IMR-90 (cell line): ENCODE data around the gene PSMD9. TPM values are rescaled to one million over a fixed set of nuclear protein-coding genes. Genes with fewer than 3 reads are reported as not detected.

Experiments used
- ATAC-seq: fragments of 200-7000 bp; cut with Tn5 transposase; 2 replicates; pipeline ENCODE4 v1.9.1; 2020; ENCODE audit warnings: low read depth, mild to moderate bottlenecking, moderate library complexity
- BruUV-seq: library from RNA; stranded (reverse); fragments of 400-500 nt; replicated peaks from 2 replicates; lab custom pipeline; 2021; lab: Mats Ljungman, UMichigan
- CTCF ChIA-PET: fragments of 300-600 bp; formaldehyde crosslinking; extraction: SDS; loops from one replicate; lab custom pipeline; 2021; ENCODE audit warnings: antibody characterized with exemption; lab: Yijun Ruan, JAX
- POLR2A ChIA-PET: fragments of 300-600 bp; sonication (Branson Sonifier 250); formaldehyde crosslinking; loops from one replicate; lab custom pipeline; 2022; ENCODE audit warnings: antibody characterized with exemption; ENCODE audit not compliant: unreplicated experiment; lab: Charles Lee
- DNase-seq: peaks from one replicate; pipeline ENCODE4 v3.0.0; 2013
- H2AFZ ChIP-seq: replicated peaks from 2 replicates; pipeline ENCODE3; 2013; ENCODE audit warnings: low read length, mild to moderate bottlenecking; ENCODE audit not compliant: poor library complexity
- H2AK5ac ChIP-seq: 2 replicates; pipeline ENCODE4 v1.6.1; 2013; ENCODE audit warnings: low read depth, low read length, inconsistent platforms
- H2AK9ac ChIP-seq: replicated peaks from 2 replicates; pipeline ENCODE3; 2013; ENCODE audit warnings: mild to moderate bottlenecking, low read depth, low read length, moderate library complexity; ENCODE audit not compliant: poor library complexity
- H2BK120ac ChIP-seq: 2 replicates; pipeline ENCODE4 v1.6.1; 2013; ENCODE audit warnings: low read depth, low read length, inconsistent platforms
- H2BK15ac ChIP-seq: 3 replicates; pipeline ENCODE4 v1.6.1; 2013; ENCODE audit warnings: low read depth, low read length, inconsistent platforms
- H2BK20ac ChIP-seq: 2 replicates; pipeline ENCODE4 v1.6.1; 2013; ENCODE audit warnings: low read depth, mild to moderate bottlenecking, inconsistent platforms, low read length, moderate library complexity
- H2BK5ac ChIP-seq: 2 replicates; pipeline ENCODE4 v1.6.1; 2013; ENCODE audit warnings: mild to moderate bottlenecking, low read depth, low read length, inconsistent platforms; ENCODE audit not compliant: poor library complexity, severe bottlenecking
- H3K14ac ChIP-seq: replicated peaks from 2 replicates; pipeline ENCODE4 v1.6.1; 2013; ENCODE audit warnings: low read depth, low read length, inconsistent platforms
- H3K18ac ChIP-seq: 2 replicates; pipeline ENCODE4 v1.6.1; 2013; ENCODE audit warnings: low read depth, low read length, control low read depth
- H3K23ac ChIP-seq: 2 replicates; pipeline ENCODE4 v1.6.1; 2013; ENCODE audit warnings: low read depth, low read length, inconsistent platforms
- H3K27ac ChIP-seq: 2 replicates; pipeline ENCODE4 v1.5.1; 2013; ENCODE audit warnings: mild to moderate bottlenecking, control low read depth, low read length; ENCODE audit not compliant: insufficient read depth
- H3K27me3 ChIP-seq: 2 replicates; pipeline ENCODE4 v1.6.1; 2013; ENCODE audit warnings: low read length; ENCODE audit not compliant: control insufficient read depth, insufficient read depth
- H3K36me3 ChIP-seq: 2 replicates; pipeline ENCODE4 v1.6.1; 2013; ENCODE audit warnings: low read length, mixed read lengths; ENCODE audit not compliant: control insufficient read depth, insufficient read depth
- H3K4ac ChIP-seq: 2 replicates; pipeline ENCODE4 v1.6.1; 2013; ENCODE audit warnings: low read depth, low read length, inconsistent platforms
- H3K4me1 ChIP-seq: 2 replicates; pipeline ENCODE4 v1.6.1; 2013; ENCODE audit warnings: low read length, mixed read lengths; ENCODE audit not compliant: control insufficient read depth, insufficient read depth
- H3K4me2 ChIP-seq: 2 replicates; pipeline ENCODE4 v1.6.1; 2013; ENCODE audit warnings: low read depth, mild to moderate bottlenecking, control low read depth, low read length, moderate library complexity
- H3K4me3 ChIP-seq: 2 replicates; pipeline ENCODE4 v1.5.1; 2013; ENCODE audit warnings: low read depth, mild to moderate bottlenecking, control low read depth, low read length, moderate library complexity; ENCODE audit not compliant: insufficient read depth
- H3K56ac ChIP-seq: 2 replicates; pipeline ENCODE4 v1.6.1; 2013; ENCODE audit warnings: low read length, inconsistent platforms; ENCODE audit not compliant: insufficient read depth; ENCODE audit errors: extremely low read depth
- H3K79me1 ChIP-seq, 2 experiments: 2 replicates each; pipeline ENCODE4 v1.6.1; 2013; ENCODE audit warnings: low read length in 2 of 2, inconsistent platforms in 1 of 2, low read depth in 1 of 2
- H3K9ac ChIP-seq: 2 replicates; pipeline ENCODE4 v1.6.1; 2013; ENCODE audit warnings: low read depth, low read length, control low read depth
- H3K9me1 ChIP-seq: 2 replicates; pipeline ENCODE4 v1.6.1; 2013; ENCODE audit warnings: low read length, inconsistent platforms; ENCODE audit not compliant: insufficient read depth
- H3K9me3 ChIP-seq: 2 replicates; pipeline ENCODE4 v1.6.1; 2013; ENCODE audit warnings: low read length; ENCODE audit not compliant: control insufficient read depth, insufficient read depth
- H4K20me1 ChIP-seq: 2 replicates; pipeline ENCODE4 v1.6.1; 2013; ENCODE audit warnings: low read length, inconsistent platforms; ENCODE audit not compliant: insufficient read depth
- H4K5ac ChIP-seq: 2 replicates; pipeline ENCODE4 v1.6.1; 2013; ENCODE audit warnings: mild to moderate bottlenecking, low read depth, low read length, control low read depth
- H4K8ac ChIP-seq, 2 experiments: 2 replicates each; pipeline ENCODE4 v1.6.1; 2013; ENCODE audit warnings: low read depth in 2 of 2, low read length in 2 of 2, control low read depth in 1 of 2, inconsistent platforms in 1 of 2
- H4K91ac ChIP-seq: 2 replicates; pipeline ENCODE4 v1.6.1; 2013; ENCODE audit warnings: low read depth, low read length, inconsistent platforms; ENCODE audit not compliant: insufficient read depth
- CEBPB ChIP-seq: IDR thresholded peaks from 2 replicates; pipeline ENCODE4 v1.6.1; 2012; ENCODE audit warnings: low read depth, low read length, improper control_type of control experiment
- CHD1 ChIP-seq: IDR thresholded peaks from 2 replicates; pipeline ENCODE4 v1.6.1; 2012; ENCODE audit warnings: low read depth, low read length, improper control_type of control experiment
- FOS ChIP-seq: fragments of 150-350 bp; IDR thresholded peaks from 2 replicates; pipeline ENCODE4 v1.6.1; 2016; ENCODE audit warnings: low read depth, low read length
- MAFK ChIP-seq: IDR thresholded peaks from 2 replicates; pipeline ENCODE4 v1.6.1; 2012; ENCODE audit warnings: low read depth, low read length, improper control_type of control experiment
- NFE2L2 ChIP-seq: fragments of 150-350 bp; IDR thresholded peaks from 2 replicates; pipeline ENCODE4 v1.6.1; 2016; ENCODE audit warnings: low read depth, mild to moderate bottlenecking, low read length
- POLR2A ChIP-seq: IDR thresholded peaks from 2 replicates; pipeline ENCODE4 v1.6.1; 2012; ENCODE audit warnings: mild to moderate bottlenecking, low read depth, low read length
- RAD21 ChIP-seq: IDR thresholded peaks from 2 replicates; pipeline ENCODE4 v1.6.1; 2012; ENCODE audit warnings: low read length, improper control_type of control experiment
- RCOR1 ChIP-seq: IDR thresholded peaks from 2 replicates; pipeline ENCODE4 v1.6.1; 2012; ENCODE audit warnings: mild to moderate bottlenecking, low read length, improper control_type of control experiment; ENCODE audit not compliant: insufficient replicate concordance
- RFX5 ChIP-seq: IDR thresholded peaks from 2 replicates; pipeline ENCODE4 v1.8.0; 2012; ENCODE audit warnings: low read depth, mild to moderate bottlenecking, low read length, moderate library complexity
- SMC3 ChIP-seq: fragments of 150-350 bp; IDR thresholded peaks from 2 replicates; pipeline ENCODE4 v1.6.1; 2016; ENCODE audit warnings: low read depth, mild to moderate bottlenecking, antibody characterized with exemption, low read length, moderate library complexity
- USF2 ChIP-seq: fragments of 150-350 bp; IDR thresholded peaks from 2 replicates; pipeline ENCODE4 v1.6.1; 2017; ENCODE audit warnings: mild to moderate bottlenecking, antibody characterized with exemption, low read length, low read depth
- WGBS, 2 experiments: methylation state at CpG; one replicate each; pipeline versions ENCODE4 v1.1.5 to v1.1.7; 2013; ENCODE audit warnings: missing lambda C conversion rate in 2 of 2; ENCODE audit not compliant: insufficient read length in 1 of 2; ENCODE audit errors: extremely low coverage in 2 of 2; 5-methylcytosine and 5-hydroxymethylcytosine counted together
- dilution Hi-C: fragments of 300-500 bp; cut with HindIII; formaldehyde crosslinking; loops from one replicate; pipeline ENCODE4 v1.14.3; 2018; ENCODE audit warnings: low sequenced_read_pairs; ENCODE audit not compliant: unreplicated experiment
- in situ Hi-C: fragments of 300-500 bp; cut with MboI; formaldehyde crosslinking; loops from 3 replicates; pipeline ENCODE4 v1.14.3; 2019; ENCODE audit warnings: low sequenced_read_pairs, inconsistent platforms, mixed read lengths
- intact Hi-C: fragments of 100-400 bp; cut with micrococcal nuclease; formaldehyde crosslinking; loops from 2 replicates; pipeline ENCODE4 v1.10.0; 2022
- polyA plus RNA-seq, 3 experiments: library from polyadenylated mRNA; depleted of rRNA; stranded (reverse); fragments of >200 nt; gene quantifications; 2 replicates each; pipeline ENCODE4 v1.2.3, GENCODE V29; 2012; ENCODE audit warnings: low replicate concordance in 1 of 3
- total RNA-seq: library from RNA; depleted of rRNA; stranded (reverse); fragments of >200 nt; gene quantifications from 2 replicates; pipeline ENCODE4 v1.2.3, GENCODE V29; 2012
- TF ChIP-seq, protein P1 (sequence below): conservative IDR thresholded peaks from 2 replicates; pipeline ENCODE4 v1.5.1; 2012; ENCODE audit warnings: mild to moderate bottlenecking, low read depth, low read length, improper control_type of control experiment

PSMD9 gene
- total and polyA plus RNA-seq, 2 of the 4 experiments (the other 2 are of a cell fraction): 135 to 142 TPM

DNA sequence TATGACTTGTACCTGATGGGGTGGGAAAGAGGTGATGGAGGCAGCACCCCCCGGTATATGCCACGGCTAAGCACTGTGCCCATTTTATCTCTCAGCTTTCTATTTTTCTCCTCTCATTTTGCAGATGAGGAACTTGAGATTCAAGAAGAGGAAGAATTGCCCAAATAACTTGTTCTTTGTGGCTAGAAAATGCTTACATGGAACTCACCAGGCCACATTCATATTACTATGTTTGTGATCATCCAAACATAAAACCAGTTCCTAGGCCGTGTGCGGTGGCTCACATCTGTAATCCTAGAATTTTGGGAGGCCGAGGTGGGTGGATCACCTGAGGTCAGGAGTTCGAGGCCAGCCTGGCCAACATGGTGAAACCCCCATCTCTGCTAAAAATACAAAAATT lies 14.5 kb upstream of the PSMD9 start:
- no peaks in the 10 kb centered on the region for H3K79me1 ChIP-seq
- no peak overlapping the region for H3K56ac ChIP-seq
- H2BK120ac ChIP-seq: no peak overlapping the region
- POLR2A ChIA-PET: no interaction called here
- intact Hi-C loops (loop anchor here (5.0 kb wide), 1 partner anchor 37 kb away; no protein-coding TSS in a partner anchor), in situ Hi-C loops (no loop called here), dilution Hi-C loops (no loop called here)
- ATAC-seq (no peak), DNase-seq (no peak)
- no peak overlapping the region for H2BK20ac ChIP-seq
- no peak overlapping the region for H3K4me2 ChIP-seq
- no peak overlapping the region for H3K4me3 ChIP-seq
- no peak overlapping the region for H4K8ac ChIP-seq
- no peak overlapping the region for H2AK5ac ChIP-seq
- no peak overlapping the region for H2BK5ac ChIP-seq
- H3K14ac ChIP-seq: no peak overlapping the region
- no peak overlapping the region for H2AFZ ChIP-seq
- no peak for TF ChIP-seq FOS
- no peak for TF ChIP-seq RFX5
- TF ChIP-seq USF2: no peak
- TF ChIP-seq MAFK: no peak
- no peak for TF ChIP-seq POLR2A
- no peak for TF ChIP-seq CEBPB
- TF ChIP-seq, protein P1, sequence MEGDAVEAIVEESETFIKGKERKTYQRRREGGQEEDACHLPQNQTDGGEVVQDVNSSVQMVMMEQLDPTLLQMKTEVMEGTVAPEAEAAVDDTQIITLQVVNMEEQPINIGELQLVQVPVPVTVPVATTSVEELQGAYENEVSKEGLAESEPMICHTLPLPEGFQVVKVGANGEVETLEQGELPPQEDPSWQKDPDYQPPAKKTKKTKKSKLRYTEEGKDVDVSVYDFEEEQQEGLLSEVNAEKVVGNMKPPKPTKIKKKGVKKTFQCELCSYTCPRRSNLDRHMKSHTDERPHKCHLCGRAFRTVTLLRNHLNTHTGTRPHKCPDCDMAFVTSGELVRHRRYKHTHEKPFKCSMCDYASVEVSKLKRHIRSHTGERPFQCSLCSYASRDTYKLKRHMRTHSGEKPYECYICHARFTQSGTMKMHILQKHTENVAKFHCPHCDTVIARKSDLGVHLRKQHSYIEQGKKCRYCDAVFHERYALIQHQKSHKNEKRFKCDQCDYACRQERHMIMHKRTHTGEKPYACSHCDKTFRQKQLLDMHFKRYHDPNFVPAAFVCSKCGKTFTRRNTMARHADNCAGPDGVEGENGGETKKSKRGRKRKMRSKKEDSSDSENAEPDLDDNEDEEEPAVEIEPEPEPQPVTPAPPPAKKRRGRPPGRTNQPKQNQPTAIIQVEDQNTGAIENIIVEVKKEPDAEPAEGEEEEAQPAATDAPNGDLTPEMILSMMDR: no peak
- TF ChIP-seq RAD21: no peak
- no peak for TF ChIP-seq RCOR1
- no peak for TF ChIP-seq CHD1
- TF ChIP-seq SMC3: no peak
- no peak for TF ChIP-seq NFE2L2
- H3K9ac ChIP-seq: no peak overlapping the region
- no peak overlapping the region for H3K4ac ChIP-seq
- H2BK15ac ChIP-seq: no peak overlapping the region
- no peak overlapping the region for H4K91ac ChIP-seq
- H2AK9ac ChIP-seq: no peak overlapping the region
- no TSS peak for BruUV-seq
- CTCF ChIA-PET: no interaction called here
- H4K5ac ChIP-seq: no peak overlapping the region
- H3K23ac ChIP-seq: no peak overlapping the region
- peaks cover 11% of the 10 kb centered on the region; the same call in 1 of the 2 replicates for H3K9me1 ChIP-seq
- H4K20me1 ChIP-seq: peaks cover 6% of the 10 kb centered on the region
- H3K27me3 ChIP-seq: no peaks in the 10 kb centered on the region
- no CpG with 5 or more reads among the region's 6 CpGs for WGBS, 2 experiments
- H3K27ac ChIP-seq: no peak overlapping the region
- no peaks in the 10 kb centered on the region for H3K9me3 ChIP-seq
- H3K36me3 ChIP-seq: no peaks in the 10 kb centered on the region
- no peak overlapping the region for H3K18ac ChIP-seq
- H3K4me1 ChIP-seq: peaks cover 4% of the 10 kb centered on the region
